H1 (cell line): ENCODE results near the gene SLC44A5. TPM values are rescaled to one million over a fixed set of nuclear protein-coding genes. Genes with fewer than 3 reads are reported as not detected.

Experiments
- CTBP2 ChIP-seq: IDR thresholded peaks from 2 replicates; pipeline ENCODE4 v1.7.0; 2011; ENCODE audit warnings: borderline replicate concordance, mild to moderate bottlenecking, moderate library complexity, mixed read lengths, low read length; ENCODE audit not compliant: insufficient read depth, insufficient read length
- polyA plus RNA-seq, 7 experiments: library from polyadenylated mRNA; depleted of rRNA in 3 of 7; stranded (reverse) in 5 of 7; unstranded in 2 of 7; fragments of >200 nt in 5 of 7; fragments of 200-250 nt in 2 of 7; gene quantifications; 1 replicate in 5 of 7; 2 replicates in 1 of 7; 4 replicates in 1 of 7; pipeline versions ENCODE4 v1.2.1 to v1.2.3, GENCODE V29; 2011 to 2013; ENCODE audit warnings: missing spikeins in 2 of 7, mixed read lengths in 2 of 7
- total RNA-seq: library from RNA; stranded (reverse); fragmentation: NEBNext Ultra II Directional; extraction: Animal tissue kit (Norgen Biotek cat#: 25700); gene quantifications from 2 replicates; pipeline ENCODE4 v1.2.1, GENCODE V29; 2021
- TF ChIP-seq, protein P1 (sequence below): IDR thresholded peaks from 2 replicates; pipeline ENCODE4 v1.6.1; 2011; ENCODE audit warnings: low read length, improper control_type of control experiment
- TF ChIP-seq, protein P2 (sequence below): fragments of 300-600 bp; sonication (generic); IDR thresholded peaks from 2 replicates; pipeline ENCODE4 v1.7.1; 2012; ENCODE audit warnings: low read length, moderate library complexity, mild to moderate bottlenecking, inconsistent platforms; ENCODE audit not compliant: insufficient replicate concordance

SLC44A5 gene
- total and polyA plus RNA-seq, 2 of the 8 experiments (the other 6 are each of a cell fraction or from before 2014, with no cell fraction given) = 1.8 to 3.3 TPM

DNA sequence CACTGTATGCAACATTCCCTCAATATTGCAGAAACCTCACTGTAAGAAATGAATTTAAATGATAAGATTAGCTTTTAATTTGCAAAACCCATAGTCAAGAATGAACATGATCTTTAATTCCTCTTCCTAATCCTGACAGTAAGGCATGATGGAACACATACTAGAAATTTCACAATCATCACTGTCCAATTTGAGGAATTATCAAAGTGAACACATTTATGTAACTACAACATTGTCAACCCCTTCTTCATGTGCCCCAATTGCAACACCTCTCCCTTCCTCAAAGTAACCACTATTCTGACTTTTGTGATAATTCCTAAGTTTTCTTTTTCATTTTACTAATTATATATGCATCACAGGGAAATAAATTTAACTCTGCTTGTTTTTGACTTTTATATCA lies 373.6 kb downstream of the SLC44A5 start (continued):
- TF ChIP-seq, protein P1, sequence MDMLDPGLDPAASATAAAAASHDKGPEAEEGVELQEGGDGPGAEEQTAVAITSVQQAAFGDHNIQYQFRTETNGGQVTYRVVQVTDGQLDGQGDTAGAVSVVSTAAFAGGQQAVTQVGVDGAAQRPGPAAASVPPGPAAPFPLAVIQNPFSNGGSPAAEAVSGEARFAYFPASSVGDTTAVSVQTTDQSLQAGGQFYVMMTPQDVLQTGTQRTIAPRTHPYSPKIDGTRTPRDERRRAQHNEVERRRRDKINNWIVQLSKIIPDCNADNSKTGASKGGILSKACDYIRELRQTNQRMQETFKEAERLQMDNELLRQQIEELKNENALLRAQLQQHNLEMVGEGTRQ = no peak
- TF ChIP-seq, protein P2, sequence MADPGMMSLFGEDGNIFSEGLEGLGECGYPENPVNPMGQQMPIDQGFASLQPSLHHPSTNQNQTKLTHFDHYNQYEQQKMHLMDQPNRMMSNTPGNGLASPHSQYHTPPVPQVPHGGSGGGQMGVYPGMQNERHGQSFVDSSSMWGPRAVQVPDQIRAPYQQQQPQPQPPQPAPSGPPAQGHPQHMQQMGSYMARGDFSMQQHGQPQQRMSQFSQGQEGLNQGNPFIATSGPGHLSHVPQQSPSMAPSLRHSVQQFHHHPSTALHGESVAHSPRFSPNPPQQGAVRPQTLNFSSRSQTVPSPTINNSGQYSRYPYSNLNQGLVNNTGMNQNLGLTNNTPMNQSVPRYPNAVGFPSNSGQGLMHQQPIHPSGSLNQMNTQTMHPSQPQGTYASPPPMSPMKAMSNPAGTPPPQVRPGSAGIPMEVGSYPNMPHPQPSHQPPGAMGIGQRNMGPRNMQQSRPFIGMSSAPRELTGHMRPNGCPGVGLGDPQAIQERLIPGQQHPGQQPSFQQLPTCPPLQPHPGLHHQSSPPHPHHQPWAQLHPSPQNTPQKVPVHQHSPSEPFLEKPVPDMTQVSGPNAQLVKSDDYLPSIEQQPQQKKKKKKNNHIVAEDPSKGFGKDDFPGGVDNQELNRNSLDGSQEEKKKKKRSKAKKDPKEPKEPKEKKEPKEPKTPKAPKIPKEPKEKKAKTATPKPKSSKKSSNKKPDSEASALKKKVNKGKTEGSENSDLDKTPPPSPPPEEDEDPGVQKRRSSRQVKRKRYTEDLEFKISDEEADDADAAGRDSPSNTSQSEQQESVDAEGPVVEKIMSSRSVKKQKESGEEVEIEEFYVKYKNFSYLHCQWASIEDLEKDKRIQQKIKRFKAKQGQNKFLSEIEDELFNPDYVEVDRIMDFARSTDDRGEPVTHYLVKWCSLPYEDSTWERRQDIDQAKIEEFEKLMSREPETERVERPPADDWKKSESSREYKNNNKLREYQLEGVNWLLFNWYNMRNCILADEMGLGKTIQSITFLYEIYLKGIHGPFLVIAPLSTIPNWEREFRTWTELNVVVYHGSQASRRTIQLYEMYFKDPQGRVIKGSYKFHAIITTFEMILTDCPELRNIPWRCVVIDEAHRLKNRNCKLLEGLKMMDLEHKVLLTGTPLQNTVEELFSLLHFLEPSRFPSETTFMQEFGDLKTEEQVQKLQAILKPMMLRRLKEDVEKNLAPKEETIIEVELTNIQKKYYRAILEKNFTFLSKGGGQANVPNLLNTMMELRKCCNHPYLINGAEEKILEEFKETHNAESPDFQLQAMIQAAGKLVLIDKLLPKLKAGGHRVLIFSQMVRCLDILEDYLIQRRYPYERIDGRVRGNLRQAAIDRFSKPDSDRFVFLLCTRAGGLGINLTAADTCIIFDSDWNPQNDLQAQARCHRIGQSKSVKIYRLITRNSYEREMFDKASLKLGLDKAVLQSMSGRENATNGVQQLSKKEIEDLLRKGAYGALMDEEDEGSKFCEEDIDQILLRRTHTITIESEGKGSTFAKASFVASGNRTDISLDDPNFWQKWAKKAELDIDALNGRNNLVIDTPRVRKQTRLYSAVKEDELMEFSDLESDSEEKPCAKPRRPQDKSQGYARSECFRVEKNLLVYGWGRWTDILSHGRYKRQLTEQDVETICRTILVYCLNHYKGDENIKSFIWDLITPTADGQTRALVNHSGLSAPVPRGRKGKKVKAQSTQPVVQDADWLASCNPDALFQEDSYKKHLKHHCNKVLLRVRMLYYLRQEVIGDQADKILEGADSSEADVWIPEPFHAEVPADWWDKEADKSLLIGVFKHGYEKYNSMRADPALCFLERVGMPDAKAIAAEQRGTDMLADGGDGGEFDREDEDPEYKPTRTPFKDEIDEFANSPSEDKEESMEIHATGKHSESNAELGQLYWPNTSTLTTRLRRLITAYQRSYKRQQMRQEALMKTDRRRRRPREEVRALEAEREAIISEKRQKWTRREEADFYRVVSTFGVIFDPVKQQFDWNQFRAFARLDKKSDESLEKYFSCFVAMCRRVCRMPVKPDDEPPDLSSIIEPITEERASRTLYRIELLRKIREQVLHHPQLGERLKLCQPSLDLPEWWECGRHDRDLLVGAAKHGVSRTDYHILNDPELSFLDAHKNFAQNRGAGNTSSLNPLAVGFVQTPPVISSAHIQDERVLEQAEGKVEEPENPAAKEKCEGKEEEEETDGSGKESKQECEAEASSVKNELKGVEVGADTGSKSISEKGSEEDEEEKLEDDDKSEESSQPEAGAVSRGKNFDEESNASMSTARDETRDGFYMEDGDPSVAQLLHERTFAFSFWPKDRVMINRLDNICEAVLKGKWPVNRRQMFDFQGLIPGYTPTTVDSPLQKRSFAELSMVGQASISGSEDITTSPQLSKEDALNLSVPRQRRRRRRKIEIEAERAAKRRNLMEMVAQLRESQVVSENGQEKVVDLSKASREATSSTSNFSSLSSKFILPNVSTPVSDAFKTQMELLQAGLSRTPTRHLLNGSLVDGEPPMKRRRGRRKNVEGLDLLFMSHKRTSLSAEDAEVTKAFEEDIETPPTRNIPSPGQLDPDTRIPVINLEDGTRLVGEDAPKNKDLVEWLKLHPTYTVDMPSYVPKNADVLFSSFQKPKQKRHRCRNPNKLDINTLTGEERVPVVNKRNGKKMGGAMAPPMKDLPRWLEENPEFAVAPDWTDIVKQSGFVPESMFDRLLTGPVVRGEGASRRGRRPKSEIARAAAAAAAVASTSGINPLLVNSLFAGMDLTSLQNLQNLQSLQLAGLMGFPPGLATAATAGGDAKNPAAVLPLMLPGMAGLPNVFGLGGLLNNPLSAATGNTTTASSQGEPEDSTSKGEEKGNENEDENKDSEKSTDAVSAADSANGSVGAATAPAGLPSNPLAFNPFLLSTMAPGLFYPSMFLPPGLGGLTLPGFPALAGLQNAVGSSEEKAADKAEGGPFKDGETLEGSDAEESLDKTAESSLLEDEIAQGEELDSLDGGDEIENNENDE = no peak
- TF ChIP-seq CTBP2 = no peak
